GM12873 (cell line): Measurements from ENCODE around the gene C1orf226.

Experiments used
- TF ChIP-seq, protein P1 (sequence below): IDR thresholded peaks from 2 replicates; pipeline ENCODE4 v1.5.1; 2012; ENCODE audit warnings: low read depth, mild to moderate bottlenecking, moderate library complexity, low read length, control low read depth; ENCODE audit not compliant: insufficient read depth; ENCODE audit errors: missing control alignments

C1orf226 gene

DNA sequence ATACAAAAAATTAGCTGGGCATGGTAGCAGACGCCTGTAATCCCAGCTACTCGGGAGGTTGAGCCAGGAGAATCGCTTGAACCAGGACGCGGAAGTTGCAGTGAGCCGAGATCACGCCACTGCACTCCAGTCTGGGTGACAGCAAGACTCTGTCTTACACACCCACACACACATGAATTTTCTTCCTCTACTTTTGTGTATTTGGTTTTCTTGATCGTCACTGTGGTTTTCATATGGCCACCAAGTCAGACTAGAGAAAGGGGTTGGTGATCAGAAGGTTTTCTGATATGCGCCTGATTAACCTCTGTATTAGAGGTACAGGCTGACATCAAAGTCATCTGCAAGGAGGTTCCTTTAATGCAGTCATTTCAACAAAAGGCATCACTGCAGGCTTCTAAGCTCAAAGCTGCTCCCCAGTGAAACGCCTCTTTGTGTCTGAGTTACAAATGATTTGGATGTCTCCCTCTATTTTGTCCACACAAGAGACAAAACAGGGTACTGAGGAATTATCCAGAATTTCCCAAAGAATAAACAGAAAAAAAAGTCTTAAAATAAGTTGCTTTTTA lies 19.3 kb downstream of the C1orf226 start:
- TF ChIP-seq, protein P1, sequence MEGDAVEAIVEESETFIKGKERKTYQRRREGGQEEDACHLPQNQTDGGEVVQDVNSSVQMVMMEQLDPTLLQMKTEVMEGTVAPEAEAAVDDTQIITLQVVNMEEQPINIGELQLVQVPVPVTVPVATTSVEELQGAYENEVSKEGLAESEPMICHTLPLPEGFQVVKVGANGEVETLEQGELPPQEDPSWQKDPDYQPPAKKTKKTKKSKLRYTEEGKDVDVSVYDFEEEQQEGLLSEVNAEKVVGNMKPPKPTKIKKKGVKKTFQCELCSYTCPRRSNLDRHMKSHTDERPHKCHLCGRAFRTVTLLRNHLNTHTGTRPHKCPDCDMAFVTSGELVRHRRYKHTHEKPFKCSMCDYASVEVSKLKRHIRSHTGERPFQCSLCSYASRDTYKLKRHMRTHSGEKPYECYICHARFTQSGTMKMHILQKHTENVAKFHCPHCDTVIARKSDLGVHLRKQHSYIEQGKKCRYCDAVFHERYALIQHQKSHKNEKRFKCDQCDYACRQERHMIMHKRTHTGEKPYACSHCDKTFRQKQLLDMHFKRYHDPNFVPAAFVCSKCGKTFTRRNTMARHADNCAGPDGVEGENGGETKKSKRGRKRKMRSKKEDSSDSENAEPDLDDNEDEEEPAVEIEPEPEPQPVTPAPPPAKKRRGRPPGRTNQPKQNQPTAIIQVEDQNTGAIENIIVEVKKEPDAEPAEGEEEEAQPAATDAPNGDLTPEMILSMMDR, result no peak

DNA sequence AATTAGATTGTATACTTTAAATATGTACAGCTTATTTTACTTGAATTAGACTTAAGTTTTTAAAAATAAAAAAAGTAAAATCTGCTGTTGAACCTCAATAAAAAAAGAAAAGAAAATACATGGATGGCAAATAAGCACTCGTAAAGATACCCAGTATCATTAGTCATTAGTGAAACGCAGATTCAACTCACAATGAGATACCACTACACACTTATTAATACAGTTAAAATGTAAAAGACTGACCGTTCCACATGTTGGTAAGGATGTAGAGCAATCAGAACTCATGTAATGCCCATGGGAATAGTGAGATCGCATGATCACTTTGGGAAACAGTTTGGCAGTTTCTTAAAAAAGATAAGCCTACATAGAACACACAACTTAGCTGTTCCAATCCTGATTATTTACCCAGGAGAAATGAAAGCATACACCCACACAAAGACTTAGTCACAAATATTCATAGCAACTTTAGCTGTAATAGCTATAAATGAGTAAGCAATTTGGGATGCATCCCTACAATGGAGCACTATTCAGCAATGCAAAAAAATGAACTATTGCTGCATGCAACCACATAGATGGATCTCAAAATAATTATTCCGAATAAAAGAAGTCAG lies 23.1 kb downstream of the C1orf226 start:
- TF ChIP-seq, protein P1, result no peak

DNA sequence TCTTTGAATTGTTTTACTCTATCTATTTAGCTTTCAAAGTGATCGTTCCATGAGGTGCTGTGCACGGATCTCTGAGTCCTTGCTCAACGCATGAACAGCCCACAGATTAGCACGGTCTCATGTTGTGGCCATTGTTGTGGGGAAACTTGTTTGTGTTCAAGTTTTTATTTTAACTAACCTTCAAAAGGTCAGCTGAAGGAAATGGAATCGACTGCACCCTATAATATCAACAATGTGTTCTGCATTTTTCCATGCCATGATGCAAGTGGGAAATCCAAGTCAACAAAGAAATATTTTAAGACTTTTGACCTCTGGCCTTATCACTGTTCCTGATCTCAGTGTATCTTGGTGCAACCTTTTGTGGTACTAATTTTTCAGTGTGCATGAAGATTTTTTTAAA lies 24.3 kb downstream of the C1orf226 start:
- TF ChIP-seq, protein P1, result no peak

DNA sequence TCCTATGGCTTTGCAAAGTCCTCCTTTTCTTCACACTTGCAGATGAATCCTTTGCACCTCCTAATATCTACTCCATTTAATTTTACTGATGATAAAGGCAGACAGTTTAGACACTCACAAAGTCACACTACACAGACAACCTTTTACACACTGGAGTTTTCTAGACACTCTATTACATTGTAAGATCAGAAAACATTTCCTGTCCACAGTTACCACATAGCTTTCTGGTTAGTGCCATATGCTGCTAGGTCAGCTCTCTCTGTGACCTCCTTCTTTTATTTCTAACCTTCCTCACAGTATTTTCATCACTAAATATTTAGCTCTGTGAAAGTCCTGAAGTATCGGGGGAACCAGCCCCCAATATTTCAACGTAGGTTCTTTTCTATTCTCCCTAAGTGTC lies 25.3 kb downstream of the C1orf226 start:
- TF ChIP-seq, protein P1, result no peak

DNA sequence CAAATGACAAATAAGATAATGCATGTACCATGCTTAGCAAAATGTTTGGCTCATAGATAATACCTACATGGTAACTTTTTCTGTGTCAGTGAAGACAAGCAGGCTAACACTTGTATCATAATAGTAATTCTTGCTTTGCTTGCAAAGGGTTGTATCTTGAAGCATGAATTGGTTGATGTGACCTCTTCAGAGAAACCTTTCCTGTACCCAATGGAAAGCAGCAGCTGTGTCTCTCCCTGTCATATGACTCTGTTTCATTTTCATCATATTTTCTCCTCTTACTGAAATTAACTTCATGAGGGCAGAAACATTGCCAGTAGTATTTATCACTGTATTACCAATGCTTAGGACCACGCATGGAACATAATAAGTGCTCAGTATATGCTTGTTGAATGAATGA lies 26.0 kb downstream of the C1orf226 start:
- TF ChIP-seq, protein P1, result no peak

DNA sequence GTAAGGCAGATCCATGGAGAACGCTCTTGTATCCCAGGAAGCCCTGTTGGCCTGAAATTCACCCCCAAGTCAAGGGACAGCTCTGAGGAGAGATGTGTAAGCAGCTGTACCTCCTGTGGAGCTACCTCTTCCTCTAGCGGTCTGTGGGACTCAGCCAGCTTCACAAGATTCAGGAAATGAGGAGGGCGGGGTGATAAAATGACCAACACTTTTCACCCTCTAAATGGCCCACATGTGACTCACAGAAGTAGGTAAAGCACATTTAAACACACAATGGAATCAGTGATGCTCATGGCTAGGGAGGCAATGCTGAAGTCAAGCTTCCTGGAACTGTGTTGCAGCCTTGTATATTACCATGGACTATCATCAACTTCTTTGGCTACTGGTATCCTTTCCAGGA lies 30.5 kb downstream of the C1orf226 start, which contains the start of gene SH2D1B:
SH2D1B (minus strand) TSS at position 135 of the 400 bp plus-strand sequence; CDS start at position 15, 120 bp downstream.
- TF ChIP-seq, protein P1, result no peak

DNA sequence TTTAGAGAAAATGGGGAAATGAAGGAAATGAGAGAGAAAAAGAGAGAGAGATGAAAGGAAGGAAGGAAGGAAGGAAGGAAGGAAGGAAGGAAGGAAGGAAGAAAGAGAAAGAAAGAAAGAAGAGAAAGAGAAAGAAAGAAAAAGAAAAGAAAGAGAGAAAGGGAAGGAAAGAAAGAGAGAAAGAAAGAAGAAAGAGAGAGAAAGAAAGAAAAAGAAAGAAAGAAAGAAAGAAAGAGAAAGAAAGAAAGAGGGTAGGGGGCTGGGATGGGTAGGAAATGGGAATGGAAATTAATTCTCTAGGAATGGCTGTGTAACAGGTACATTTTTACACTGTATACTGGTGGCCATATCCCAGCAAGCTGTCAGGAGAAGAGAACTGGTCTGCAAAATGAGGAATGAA lies 34.7 kb downstream of the C1orf226 start:
- TF ChIP-seq, protein P1, result no peak
